Vagina (tissue), 2 donors: ENCODE results near the gene MACROD2. TPM values are rescaled to one million over a fixed set of nuclear protein-coding genes. Genes with fewer than 3 reads are reported as not detected.

ENCODE experiments used
- DNase-seq, 2 donors: peaks; one replicate each; pipeline ENCODE4 v3.0.0-alpha.2; 2017; ENCODE audit errors: extremely low spot score in 2 of 2
- H3K27ac ChIP-seq: fragments of 200-600 bp; sonication (generic); one replicate; pipeline ENCODE4 v1.5.1; 2019
- H3K27me3 ChIP-seq: fragments of 200-600 bp; sonication (generic); one replicate; pipeline ENCODE4 v1.5.1; 2019
- H3K36me3 ChIP-seq, 2 donors: fragments of 200-600 bp; sonication (generic); one replicate each; pipeline ENCODE4 v1.5.1; 2017 to 2019
- H3K4me1 ChIP-seq: fragments of 200-600 bp; sonication (generic); one replicate; pipeline ENCODE4 v1.5.1; 2019
- H3K4me3 ChIP-seq, 2 donors: fragments of 200-600 bp; sonication (generic); 1 replicate in 1 of 2; 2 replicates in 1 of 2; pipeline ENCODE4 v1.5.1; 2016 to 2019
- H3K9me3 ChIP-seq: fragments of 200-600 bp; sonication (generic); one replicate; pipeline ENCODE4 v1.5.1; 2019
- POLR2A ChIP-seq, 2 donors: fragments of 450-650 bp; IDR thresholded peaks; one replicate each; pipeline ENCODE4 v1.6.1; 2017; ENCODE audit warnings: antibody characterized with exemption in 2 of 2, mild to moderate bottlenecking in 2 of 2, moderate library complexity in 2 of 2
- POLR2AphosphoS5 ChIP-seq, 2 donors: sonication (generic); formaldehyde crosslinking; IDR thresholded peaks; one replicate each; pipeline ENCODE4 v1.9.0; 2017; ENCODE audit warnings: antibody characterized with exemption in 2 of 2, mild to moderate bottlenecking in 2 of 2, low read depth in 1 of 2; ENCODE audit not compliant: insufficient read depth in 1 of 2
- intact Hi-C: fragments of 100-400 bp; cut with DNase I; formaldehyde crosslinking; loops from one replicate; pipeline ENCODE4 v1.15.1; 2023
- total RNA-seq: library from RNA; depleted of rRNA; stranded (reverse); fragments of >200 nt; gene quantifications from one replicate; pipeline ENCODE4 v1.2.3, GENCODE V29; 2016
- TF ChIP-seq, protein P1 (sequence below), 3 experiments: fragments of 450-650 bp in 2 of 3; fragments of 200-600 bp in 1 of 3; sonication (generic) in 1 of 3; IDR thresholded peaks; one replicate each; pipeline ENCODE4 v1.5.1; 2017 to 2019; ENCODE audit warnings: antibody characterized with exemption in 3 of 3, mild to moderate bottlenecking in 2 of 3, moderate library complexity in 2 of 3

The MACROD2 gene
- total RNA-seq, 1 donor from 2014 or later, result 12.5 TPM

DNA sequence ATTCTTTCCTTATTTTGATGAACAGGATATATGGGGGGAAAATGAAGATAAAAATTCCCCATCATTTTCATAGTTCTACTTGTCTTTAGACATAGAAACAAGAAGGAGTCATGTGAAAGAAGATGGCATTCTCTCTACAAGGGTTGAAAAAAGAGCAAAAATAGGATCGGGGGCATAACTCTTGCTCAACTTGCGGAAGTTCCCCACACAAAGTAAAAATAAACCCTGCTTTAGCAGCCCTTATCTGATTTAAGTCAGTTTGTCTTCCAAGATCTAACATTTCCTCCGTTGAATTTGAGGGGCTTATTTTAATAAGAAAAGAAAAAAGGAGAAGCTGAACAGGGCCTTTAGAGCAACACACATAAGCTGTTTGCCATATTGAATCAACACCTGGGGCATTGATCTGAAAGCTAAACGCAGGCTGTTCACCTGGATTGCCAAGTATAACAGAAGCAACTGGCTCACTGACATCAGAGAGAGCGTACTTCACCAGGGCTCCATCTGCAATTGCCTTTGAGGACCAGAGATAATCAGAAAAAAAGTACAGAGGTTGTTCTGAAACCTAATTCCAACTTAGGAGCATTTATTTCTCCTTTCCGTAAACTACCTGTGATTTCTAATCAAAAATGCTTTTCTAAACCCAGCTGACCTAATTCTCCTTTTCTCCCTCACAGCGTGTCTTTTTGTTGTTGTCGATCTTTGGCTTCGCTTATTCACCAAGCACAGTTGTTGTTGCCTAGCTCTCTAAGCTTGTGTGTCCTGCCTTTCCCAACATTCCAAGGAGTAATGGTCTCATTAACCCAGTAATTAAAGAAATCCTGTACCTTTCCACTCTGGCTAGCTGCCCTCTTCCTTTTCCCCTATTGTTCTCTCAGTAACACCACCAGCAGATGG lies 2010.0 kb downstream of the MACROD2 start:
- H3K27ac ChIP-seq, result no peak overlapping the region
- H3K9me3 ChIP-seq, result no peaks in the 10 kb centered on the region
- no peaks in the 10 kb centered on the region for H3K27me3 ChIP-seq
- intact Hi-C loops, result no loop called here
- no peak overlapping the region for H3K4me3 ChIP-seq
- no peaks in the 10 kb centered on the region for H3K36me3 ChIP-seq
- DNase-seq, result no peak
- H3K4me1 ChIP-seq, result no peaks in the 10 kb centered on the region
- TF ChIP-seq POLR2A (IDR thresholded peaks at IDR 0.05) (no peak), POLR2AphosphoS5 (IDR thresholded peaks at IDR 0.05; ENCODE audit: insufficient read depth in 1 of 2, low read depth in 1 of 2) (no peak)
- TF ChIP-seq, protein P1, sequence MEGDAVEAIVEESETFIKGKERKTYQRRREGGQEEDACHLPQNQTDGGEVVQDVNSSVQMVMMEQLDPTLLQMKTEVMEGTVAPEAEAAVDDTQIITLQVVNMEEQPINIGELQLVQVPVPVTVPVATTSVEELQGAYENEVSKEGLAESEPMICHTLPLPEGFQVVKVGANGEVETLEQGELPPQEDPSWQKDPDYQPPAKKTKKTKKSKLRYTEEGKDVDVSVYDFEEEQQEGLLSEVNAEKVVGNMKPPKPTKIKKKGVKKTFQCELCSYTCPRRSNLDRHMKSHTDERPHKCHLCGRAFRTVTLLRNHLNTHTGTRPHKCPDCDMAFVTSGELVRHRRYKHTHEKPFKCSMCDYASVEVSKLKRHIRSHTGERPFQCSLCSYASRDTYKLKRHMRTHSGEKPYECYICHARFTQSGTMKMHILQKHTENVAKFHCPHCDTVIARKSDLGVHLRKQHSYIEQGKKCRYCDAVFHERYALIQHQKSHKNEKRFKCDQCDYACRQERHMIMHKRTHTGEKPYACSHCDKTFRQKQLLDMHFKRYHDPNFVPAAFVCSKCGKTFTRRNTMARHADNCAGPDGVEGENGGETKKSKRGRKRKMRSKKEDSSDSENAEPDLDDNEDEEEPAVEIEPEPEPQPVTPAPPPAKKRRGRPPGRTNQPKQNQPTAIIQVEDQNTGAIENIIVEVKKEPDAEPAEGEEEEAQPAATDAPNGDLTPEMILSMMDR (IDR thresholded peaks at IDR 0.05), result no peak

DNA sequence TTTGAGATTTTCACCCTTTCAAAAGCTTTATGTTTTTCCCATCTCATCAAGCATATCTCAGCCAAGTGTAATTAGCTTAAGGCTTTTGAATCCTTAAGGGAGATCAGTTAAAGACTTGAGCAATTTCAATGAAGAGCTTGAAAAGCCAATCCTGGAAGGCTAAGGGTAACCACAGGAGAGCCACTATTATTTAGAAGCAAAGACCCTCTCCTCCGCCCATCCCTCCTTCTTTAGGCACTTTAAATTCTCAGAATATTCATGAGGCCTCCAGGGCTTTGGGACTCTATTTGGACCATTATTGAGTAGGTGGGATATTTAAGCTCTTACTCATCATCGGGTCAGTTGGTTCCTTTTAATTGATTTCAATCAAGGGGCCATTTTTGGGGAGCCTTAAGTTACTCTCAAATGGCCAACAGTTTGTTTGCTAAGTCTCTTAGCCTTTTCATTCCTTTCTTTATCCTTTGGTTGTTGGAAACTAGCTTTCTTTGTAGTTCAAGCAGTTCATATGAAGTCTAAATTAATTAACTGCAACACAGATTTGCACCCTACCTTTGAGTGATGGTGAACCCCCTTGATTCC lies 2010.7 kb downstream of the MACROD2 start:
- H3K4me3 ChIP-seq, result no peak overlapping the region
- no peaks in the 10 kb centered on the region for H3K9me3 ChIP-seq
- TF ChIP-seq POLR2A (IDR thresholded peaks at IDR 0.05) (no peak), POLR2AphosphoS5 (IDR thresholded peaks at IDR 0.05; ENCODE audit: insufficient read depth in 1 of 2, low read depth in 1 of 2) (no peak)
- TF ChIP-seq, protein P1 (IDR thresholded peaks at IDR 0.05), result no peak
- H3K36me3 ChIP-seq, result no peaks in the 10 kb centered on the region
- intact Hi-C loops, result no loop called here
- H3K27ac ChIP-seq, result no peak overlapping the region
- DNase-seq, result no peak
- H3K4me1 ChIP-seq, result no peaks in the 10 kb centered on the region
- H3K27me3 ChIP-seq, result no peaks in the 10 kb centered on the region

DNA sequence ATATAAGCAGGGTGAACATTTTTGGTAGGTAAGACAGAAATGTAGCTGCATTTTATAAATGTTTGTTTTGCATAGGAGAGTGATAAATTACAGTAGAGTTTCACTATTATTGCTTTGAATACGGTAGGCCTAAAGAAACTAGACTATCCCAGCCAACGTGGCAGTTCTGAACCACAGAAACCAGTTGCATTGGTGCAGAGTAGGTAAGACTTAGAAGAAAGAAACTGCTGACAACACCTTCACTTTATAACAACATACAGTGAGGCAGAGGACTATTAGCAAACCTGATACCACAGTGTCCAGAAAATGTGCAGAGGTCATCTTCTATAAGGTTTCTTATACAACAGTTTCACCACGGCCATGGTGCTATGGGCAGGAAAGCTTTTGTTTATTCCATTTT lies 2011.8 kb downstream of the MACROD2 start:
- Histone ChIP-seq H3K4me1 (no peaks in the 10 kb centered on the region), H3K27me3 (no peaks in the 10 kb centered on the region), H3K36me3 (no peaks in the 10 kb centered on the region), H3K27ac (no peak overlapping the region), H3K4me3 (no peak overlapping the region), H3K9me3 (no peaks in the 10 kb centered on the region)
- TF ChIP-seq, protein P1 (IDR thresholded peaks at IDR 0.05), result no peak
- no peak for TF ChIP-seq POLR2A (IDR thresholded peaks at IDR 0.05)
- DNase-seq, result no peak
- intact Hi-C loops, result no loop called here

DNA sequence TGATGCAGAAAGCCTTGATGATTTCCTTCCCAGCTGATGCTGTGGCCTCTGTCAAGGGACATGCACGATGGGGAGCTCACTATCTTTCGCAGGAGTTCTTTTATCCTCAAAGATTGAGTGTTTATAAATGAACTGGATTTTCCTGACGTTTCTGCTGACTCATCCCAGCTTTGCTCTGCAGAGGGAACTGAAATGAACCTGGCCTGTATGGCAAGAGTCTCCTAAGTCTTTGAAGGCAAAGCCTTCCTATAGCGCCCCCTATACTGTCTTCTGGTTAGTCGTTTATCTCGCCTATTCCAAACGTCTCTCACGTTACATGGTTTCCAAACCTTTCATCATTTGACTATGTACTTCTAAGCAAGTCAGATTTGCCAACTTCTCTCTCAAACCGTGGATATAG lies 2012.6 kb downstream of the MACROD2 start:
- Histone ChIP-seq H3K4me1 (no peaks in the 10 kb centered on the region), H3K36me3 (no peaks in the 10 kb centered on the region), H3K9me3 (no peaks in the 10 kb centered on the region), H3K4me3 (no peak overlapping the region), H3K27ac (no peak overlapping the region), H3K27me3 (no peaks in the 10 kb centered on the region)
- intact Hi-C loops, result no loop called here
- TF ChIP-seq POLR2AphosphoS5 (IDR thresholded peaks at IDR 0.05; ENCODE audit: insufficient read depth in 1 of 2, low read depth in 1 of 2) (no peak), POLR2A (IDR thresholded peaks at IDR 0.05) (no peak)
- TF ChIP-seq, protein P1 (IDR thresholded peaks at IDR 0.05), result no peak
- no peak for DNase-seq

DNA sequence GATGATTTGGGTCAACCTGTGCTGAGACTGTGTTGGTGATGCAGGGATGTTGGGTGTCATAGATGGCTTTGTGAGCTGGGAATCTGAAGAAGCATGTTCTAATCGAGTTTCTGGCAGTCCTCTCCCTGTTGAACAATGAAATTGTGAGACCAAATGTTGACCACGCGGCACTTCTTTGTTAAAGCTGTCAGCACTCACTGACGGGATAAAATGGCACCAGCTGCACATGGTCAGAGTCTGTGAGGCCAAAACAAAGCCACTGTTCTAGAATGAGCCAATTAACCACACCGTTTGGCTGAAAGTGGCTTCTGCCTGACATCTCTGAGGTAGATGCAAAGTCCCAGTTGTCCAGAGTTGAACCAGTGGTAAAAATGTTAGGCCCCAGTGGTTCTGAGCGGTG lies 2015.7 kb downstream of the MACROD2 start:
- H3K36me3 ChIP-seq, result no peaks in the 10 kb centered on the region
- no peak for DNase-seq
- H3K27ac ChIP-seq, result no peak overlapping the region
- no peak overlapping the region for H3K4me3 ChIP-seq
- no peaks in the 10 kb centered on the region for H3K4me1 ChIP-seq
- intact Hi-C loops, result no loop called here
- no peaks in the 10 kb centered on the region for H3K27me3 ChIP-seq
- H3K9me3 ChIP-seq, result no peaks in the 10 kb centered on the region
- TF ChIP-seq, protein P1 (IDR thresholded peaks at IDR 0.05), result no peak
- TF ChIP-seq POLR2AphosphoS5 (IDR thresholded peaks at IDR 0.05; ENCODE audit: insufficient read depth in 1 of 2, low read depth in 1 of 2) (no peak), POLR2A (IDR thresholded peaks at IDR 0.05) (no peak)
